ENCODE measurements around the gene PCP4.
A peak's percentile ranks its signal among the peaks of the same experiment; 100 is the strongest.

Gene PCP4

DNA sequence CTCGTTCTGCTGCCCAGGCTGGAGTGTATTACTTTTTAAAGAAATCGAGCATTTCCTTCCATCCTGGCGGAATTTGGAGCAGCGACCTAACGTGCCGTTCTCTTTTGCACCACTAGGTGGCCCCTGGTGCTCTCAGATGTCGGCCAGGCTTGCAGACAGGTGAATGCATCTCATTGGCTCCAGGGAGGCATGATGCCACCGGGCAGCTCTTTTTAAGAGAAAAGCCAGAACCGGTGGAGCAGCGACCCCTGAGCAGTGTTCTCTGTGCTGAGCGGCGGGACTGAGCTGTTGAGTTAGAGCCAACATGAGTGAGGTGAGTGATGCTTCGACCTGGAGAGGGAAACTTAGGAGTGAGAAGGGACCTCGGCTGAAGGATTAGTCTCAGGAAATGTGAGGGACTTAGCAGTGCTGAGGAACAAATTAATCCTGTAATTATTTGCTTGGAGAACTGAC, at the start of gene PCP4:
Gene PCP4 (plus strand): TSS at position 241 of the 453 bp plus-strand sequence. CDS start 64 bp downstream, at position 305.
- DNase-seq: peak; percentile 48

DNA sequence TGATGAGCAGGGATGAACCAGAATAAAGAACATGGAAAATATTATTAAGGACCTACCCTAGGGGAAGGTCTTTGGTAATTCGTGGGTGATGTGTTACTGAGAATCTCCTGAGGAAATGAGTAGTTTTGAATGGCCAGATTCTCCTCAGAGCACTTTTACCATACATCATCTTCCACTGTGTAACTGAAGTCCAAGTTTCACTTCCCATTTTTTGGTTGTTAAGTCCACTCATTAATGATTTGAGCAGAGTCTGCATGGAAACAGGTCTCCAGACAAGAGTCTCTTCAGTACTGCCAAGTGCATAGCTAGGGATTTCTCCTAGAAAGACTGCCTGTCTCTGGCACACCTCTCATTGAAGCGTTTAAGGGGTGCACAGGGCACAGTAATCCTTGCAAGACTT, 48.7 kb upstream of the PCP4 start:
- DNase-seq: no peak

DNA sequence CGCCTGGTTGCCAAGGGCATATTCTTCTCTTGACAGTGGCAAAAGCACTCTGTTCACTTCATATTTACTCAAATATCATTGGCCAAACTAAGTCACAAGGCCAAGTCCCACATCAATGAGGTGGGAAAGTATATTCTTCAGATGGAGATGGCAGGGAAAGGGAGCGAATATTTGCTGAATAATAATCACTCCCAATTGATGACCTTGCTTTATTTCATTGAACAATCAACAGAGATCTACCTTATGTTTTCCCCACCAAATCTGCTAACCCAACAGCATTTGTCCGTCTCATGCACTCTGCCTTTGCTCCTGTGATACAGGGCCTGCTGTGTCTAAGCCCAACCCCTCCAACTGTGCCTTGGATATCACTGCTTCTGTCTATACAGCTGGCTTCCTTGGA, 45.2 kb upstream of the PCP4 start:
- no peak for DNase-seq

DNA sequence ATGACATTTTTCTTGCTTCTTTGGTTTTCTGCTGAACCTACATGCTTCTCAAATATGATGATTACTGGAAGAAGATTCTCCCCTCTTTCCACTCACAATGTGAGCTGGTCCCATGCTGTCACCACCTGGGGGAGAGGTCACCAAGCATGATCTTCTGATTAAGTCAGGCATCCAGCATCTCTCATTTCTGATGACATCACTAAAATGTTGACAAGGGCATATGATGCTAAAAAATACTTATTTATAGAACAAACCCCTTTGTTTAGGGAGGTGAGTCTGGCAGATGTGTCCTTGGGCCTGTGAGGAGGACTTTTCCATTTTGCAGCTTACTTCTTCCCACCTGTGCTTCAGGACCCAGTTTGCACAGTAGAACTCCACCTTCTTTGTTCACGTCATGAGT, 42.0 kb upstream of the PCP4 start:
- DNase-seq: no peak

DNA sequence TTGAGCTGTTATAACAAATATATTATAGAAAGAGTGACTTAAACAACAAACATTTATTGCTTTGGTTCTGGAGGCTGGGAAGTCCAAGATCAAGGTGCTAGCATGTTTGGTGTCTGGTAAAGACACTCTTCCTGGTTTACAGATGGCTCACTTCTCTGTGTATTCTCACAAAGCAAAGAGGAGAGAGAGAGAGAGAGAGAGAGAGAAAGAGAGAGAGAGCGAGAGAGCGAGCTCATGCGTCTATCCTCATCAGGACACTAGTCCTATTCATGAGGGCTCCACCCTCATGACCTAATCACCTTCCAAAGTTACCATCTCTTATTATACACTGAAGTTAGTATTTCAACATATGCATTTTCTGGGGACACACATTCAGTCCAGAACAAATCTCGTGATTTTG, 32.7 kb upstream of the PCP4 start:
- DNase-seq: no peak

DNA sequence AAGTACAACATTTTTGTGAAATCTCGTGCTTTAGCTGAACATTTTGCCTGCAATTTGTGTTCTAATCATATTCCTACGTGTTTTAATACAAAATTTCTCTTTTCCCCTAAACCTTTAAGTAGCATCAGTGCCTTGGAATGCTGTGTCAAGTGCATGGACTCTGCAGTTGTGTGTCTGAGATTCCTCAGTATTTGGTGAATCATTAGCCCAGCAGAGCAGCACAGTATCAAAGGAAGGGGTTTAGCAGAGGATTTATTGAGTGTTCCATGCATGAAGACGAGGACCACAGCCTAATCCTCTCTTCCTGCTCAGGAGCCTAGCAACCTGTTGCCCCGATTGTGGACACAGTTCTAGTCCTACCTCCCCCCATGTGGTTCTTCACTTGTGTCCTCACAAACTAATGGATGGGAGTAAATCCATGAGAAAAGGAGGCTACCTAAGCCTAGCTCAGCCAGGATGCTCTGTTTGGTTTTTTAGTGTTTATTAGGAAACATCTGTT, 29.3 kb upstream of the PCP4 start:
- DNase-seq: no peak

DNA sequence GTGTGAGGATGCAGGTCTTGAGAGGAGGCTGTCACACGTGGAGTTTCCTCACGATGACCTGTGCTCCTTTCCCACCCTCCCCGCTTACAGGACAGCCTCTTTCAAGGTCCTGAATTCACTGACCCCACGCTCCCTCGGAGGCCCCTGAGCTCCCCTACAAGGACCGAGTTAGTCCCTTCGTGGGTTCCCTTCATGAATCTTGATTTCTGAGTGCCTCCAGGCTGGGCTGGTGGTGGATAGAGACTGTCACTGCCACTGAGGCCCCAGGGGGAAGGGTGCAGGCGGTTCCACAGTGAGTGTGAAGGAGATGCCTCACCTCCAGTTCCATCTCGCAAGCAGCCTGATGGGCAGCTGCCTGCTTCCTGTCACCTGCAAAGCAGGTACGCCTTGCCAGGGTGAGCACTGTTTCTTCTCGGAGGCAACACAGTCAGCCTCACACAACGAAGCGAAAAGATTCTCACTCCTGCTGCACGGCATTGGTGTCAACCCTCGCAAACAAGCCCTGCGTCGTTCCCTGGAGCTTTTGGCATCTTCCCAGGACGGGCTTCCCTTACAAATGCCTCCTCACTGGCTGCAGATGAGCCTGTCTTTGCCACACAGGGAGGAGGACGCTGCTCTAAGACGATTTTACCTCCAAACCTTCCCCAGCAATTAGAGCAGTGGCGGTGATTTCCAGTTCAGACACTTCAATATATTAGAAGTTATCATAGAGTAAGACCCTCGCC, 26.7 kb upstream of the PCP4 start:
- DNase-seq: no peak

DNA sequence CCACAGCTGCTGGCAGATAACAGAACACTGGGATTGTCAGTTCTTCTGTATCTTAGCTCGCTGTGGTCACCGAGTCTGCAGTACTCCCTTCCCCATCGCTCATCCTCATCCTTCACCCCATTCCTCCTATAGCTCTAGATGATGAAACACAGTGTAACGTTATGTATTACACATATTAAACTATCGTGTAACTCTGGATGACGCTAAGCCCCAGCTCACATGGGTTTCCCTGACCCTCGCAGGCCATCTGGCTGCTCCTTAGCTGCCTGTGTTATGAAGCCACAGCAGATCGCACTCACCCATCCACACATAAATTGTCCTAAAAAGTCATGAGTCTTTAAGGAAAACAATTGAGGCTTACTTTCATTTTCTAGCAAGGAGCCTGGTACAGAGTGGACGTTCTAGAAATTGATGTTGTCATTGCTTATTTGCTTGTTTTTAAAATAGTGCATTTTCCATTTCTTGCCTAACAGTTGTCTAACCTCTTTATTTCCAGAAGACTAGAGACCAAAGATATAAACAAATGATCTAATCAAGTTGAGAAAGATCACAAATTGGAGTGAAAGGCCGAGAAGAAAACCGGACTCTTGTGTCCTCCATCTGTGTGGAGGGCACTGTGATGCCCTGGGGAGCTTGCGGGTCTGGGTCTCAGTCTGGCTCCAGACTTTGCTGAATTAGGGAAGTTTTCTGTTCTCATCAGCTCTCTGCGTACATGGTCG, 24.3 kb upstream of the PCP4 start:
- DNase-seq: no peak

DNA sequence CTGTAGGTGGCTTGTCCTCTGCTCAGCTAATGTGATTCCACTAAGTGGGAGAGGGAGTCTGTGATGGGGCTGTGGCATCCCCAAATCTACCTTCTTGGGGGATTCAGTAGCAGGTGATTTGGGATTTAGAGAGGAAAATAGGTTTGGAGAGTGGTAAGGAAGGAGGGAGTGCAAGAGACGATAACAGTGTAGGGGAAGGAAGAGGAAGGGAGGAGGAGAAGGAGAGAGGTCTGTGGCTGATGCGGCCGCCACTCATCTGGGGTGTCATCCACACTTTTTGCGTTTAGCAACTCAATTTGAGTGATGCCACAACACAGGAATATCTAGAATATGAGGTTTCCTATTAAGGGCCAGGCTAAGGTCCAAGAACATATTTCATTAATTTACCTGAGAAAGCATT, 23.8 kb upstream of the PCP4 start:
- DNase-seq: no peak

DNA sequence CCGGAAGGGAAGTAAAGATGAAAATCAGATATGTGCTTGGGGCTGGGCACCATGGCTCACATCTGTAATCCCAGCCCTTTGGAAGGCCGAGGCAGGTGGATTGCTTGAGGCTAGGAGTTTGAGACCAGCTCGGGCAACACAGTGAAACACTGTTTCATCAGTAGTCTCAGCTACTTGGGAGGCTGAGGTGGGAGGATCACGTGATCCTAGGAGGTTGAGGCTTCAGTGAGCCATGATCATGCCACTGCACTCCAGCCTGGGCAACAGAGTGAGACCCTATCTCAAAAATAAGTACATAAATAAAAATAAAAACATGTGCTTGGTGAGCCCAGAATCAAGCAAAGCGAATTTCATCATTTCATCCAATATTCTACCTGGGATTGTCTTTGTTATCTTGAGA, 23.3 kb upstream of the PCP4 start:
- no peak for DNase-seq

DNA sequence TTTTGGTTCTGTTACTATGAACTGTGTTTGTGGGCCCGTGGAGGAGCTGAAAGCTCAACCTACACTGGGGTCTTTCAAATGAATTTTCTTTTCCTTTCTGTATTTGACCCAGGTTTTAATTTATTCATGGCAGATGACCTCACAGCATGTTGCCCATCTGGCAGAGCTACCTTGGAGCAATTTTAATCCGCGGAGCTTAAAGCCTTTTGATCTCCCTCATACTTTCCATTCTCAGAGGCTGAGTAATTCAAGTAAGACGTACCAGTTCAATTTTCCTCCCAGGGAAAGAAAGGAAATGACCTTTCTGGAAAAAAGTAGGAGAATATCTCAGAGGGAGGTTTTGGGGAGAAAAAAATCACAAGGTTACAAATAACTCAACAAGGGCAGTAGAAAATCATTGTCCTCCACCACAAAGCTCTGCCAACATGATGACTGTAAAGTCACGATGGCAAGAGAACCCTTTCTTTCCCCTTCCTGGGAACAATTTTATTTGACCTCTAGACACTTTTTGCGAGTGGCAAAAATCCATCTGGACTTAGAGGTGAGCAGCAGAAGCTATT, 21.6 kb upstream of the PCP4 start:
- no peak for DNase-seq

DNA sequence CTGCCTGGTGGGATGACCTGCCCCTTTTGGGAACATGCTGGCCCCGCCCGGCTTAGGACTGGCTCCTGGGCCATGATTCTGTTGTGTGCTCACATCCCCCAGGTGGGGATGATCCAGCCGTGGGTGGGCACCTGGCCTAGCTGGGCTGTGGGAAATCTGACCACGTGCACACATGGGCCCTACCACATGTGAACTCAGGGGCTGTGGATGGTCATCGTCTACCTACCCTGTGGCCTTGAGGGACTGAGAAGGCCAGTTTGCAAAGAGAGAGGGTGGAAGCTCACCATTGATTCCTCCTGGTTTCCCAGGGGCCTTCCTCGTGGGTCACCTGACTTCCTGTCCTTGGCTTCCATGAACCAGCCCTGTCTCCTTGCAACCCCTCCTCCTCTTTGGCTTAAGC, 19.4 kb upstream of the PCP4 start:
- no peak for DNase-seq

DNA sequence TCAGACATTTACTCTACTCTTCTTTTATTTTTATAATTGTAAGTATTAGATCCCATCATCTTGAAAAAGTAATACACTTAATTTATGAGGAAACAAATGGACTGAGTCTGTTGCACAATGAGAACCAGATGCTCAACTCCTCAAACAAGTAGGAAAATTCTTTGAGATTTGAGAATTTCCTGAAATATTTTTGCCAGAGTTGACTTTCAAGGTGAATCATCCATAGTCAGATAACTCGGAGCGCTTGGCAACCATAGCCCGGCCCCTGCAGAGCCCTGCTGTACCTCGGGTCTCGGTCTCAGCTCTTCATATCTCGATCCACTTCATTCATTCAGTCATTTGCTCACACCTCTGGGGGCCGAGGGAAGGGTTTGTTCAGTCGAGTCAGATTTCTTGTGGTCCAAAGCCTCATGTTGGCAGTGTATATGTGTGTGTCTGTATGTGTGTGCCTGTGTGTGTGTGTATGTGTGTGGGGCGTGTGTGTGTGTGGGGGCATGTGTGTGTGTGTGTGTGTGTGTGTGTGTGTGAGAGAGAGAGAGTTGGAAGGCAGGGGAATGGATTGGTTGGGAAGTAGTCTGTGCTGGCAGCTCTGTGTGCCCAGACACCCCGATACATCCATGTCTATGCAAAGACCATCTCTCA, 18.1 kb upstream of the PCP4 start:
- DNase-seq: no peak

DNA sequence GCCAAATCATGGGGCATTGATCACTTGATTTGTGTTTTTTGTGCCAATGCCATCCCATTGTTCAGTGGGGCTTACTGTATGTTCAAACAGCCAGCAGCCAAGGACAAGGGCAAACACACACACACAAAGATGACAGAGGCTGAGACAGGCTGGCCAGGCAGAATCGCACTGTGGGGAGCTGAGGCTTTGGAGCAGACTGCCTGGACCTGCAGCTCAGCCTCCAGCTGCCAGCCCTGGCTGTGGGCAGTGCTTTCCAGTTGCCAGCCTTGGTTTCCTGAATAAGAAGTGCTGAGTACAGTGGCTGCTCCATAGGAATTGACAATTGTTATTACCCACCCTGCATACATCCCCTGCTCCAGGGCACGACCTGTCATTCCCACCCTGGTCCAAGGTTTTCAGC, 16.9 kb upstream of the PCP4 start:
- no peak for DNase-seq

DNA sequence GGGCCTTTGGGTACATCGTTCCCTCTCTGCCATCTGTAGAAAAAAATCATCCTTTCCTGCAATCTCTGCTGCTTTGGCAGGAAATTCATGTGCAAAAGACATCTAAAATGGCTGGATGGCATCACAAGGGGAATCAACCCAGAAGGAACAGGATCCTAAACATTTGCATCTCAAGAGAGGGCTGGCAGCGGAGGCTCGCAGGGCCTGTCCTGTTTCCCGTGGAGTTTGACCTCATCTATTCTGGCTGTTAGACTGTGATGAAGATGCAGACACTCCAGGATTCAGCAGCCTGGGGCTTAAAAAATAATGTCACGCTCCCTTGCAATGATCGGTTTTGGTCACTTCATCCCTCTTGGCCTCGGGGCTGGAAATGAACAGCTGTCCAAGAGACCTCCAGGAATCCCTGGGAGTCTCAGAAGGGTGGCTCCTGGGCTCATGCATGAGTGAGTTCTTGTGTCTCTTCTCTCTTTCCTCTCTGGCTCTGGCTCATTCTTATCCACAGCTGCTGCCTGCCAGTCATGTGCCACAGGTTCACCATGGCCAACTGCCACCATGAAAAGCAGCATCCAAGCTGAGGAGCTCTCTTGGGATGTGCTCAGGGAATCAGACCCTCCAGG, 16.1 kb upstream of the PCP4 start:
- DNase-seq: no peak

DNA sequence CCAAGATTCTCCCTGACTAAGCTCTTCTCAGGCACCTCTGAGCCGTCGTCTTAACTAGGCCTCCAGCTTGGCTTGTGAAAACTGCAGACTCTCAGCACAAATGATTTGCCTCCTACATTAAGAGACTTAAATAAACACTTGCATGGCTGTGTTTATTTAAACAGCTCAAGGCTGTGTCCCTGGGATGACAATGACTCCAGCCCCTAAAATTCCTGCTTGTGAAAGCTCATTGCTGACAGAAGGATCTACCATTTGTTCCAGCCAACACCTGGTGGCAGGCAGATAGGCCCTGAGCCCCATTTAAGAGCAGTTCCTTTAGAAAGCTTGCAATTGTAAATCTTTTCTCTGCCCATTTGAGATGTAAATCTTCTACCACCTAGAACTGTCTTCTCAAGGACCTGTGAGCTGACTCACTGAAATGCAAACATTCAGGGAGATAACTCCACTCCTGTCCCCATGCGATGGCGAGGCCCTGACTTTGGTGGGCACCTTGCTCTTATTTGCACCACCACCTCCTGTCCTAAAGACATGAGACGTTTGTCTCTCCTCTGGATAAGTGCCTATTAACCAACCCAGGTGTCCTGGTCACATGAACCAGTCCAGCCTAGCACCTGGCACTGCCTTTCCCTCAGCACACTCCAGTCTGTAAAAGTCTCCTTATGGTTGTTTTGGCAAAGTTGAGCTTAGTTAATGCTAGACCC, 15.1 kb upstream of the PCP4 start:
- peak; percentile 64 for DNase-seq

DNA sequence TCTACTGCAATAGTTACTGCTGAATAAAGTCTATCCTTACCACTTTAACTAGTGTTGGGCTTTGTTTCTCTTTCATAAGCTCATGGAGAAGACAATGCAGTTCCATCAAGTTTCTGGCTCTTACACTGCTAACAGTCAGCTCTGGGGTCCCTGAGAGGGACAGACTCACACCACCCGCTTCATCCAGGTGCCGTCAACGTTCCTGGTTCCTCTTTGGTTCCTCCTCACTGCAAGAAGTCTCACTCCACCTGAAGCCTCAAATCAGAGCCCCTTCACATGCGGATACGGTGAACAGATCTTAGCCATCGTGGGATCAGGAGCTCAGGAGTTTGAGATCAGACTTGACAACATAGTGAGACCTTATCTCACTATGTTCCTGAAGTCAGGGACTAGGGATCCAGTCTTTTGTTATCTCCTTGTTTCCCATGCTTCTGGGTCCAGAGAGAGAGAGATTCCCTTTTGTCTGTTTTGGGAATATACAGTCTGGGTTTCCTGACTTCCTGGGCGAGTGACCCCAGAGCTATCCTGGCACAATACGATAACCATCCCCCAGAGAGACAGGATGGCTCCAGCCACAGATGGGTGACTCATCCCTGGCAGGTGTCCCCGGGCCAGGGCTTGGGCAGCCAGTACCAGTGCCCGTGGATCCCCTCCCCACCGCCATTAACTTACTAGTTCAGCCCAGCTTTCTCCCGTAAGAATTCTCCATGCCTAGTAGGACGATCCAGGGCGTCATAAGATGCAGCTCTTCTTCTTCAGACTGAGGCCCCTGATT, 14.3 kb upstream of the PCP4 start:
- DNase-seq: no peak

DNA sequence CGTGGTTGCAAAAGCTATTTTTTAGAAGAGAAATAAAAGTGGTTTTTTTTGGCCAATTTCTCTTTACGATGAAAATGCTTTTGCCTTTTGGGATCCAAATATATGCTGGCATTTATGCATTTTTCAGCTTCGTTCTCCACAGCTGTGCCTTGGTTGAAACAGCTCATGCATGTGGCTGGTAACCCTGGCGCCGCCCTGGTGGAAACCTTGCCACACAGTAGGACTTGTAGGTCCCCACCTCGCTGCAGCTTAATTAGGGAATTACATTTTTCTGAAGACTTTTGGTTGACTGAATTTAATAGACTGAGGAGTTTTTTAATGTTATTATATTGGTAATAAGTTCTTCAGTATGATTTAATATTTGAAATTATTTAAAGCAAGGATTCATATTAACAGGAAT, 12.7 kb upstream of the PCP4 start:
- DNase-seq: no peak

DNA sequence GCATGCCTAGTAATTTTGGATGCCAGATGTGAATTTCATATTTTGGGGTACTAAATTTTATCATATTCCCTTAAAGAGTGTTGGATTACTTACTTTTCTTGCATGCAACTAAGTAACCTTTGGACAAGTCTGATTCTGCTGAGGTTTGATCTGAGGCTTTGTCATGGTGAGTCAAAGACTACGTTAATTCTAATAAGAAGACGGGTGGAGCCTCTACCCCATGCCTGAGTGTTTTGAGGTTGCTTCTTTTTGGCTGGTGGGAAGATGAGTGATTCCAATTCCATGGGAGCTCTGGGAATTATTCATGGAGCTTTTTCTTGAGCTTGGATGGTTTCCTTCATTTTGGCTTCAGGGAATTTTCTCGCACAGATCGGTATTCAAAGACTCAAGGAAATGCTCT, 11.6 kb upstream of the PCP4 start:
- no peak for DNase-seq

DNA sequence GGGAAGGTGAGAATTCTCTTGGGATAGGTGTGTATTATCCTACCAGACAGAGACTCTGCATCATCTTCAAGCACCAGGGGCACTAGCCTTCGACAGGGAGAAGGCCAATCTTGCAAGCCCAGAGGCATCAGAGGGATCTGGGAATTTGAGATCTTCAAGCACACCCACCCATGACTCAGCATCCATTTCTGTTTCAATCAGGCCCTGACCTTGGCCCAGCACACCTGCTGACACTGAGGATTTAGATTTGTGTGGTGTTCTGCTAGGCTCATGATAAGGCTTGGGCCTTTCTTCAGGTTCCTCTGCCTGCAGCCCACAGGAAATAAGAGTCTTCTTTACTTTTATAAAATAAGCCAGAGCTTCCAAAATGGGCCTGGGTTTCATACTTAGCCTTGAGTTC, 6.6 kb upstream of the PCP4 start:
- DNase-seq: no peak

DNA sequence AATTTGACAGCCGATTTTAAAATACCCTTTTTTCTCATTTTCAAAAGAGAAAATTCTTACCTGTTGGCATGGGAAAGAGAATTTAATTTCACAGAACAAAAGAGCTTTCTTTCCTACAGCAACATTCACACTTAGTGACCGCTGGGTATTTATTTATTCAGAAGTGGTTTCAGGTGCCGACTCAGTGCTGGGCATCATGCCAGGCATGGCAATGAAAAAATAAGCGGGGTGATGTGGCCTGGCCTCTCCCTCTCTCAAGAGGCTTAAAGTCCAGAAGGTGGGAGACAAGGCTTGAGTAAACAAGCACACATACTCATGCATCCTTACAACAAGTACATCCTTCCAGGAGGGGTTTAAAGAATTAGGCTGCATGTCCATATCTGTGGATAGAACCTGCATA, 4.1 kb upstream of the PCP4 start:
- peak; percentile 64 for DNase-seq

DNA sequence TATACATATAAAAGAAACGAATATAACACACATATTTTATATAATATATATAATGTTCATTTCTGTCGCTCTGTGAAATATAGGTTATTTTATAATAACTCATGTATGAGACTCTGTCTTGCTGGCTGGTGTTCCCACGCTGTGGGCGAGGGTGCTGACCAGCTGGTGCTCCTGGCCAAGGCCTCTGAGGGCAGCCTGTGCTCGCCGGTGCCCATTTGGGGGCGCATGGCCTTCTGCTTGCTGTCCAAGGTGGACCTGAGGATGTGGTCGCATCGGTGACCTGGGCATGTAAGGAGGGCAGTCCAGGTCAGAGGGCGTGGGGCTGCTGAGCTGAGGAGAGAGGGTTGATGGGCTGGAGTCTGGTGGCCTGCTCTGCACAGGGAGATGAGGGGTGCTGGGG, 1.1 kb upstream of the PCP4 start:
- no peak for DNase-seq

Data from NCI-H510A (cell line).